HG02642 (cell line): ENCODE results near the gene PNKP.

Experiments
- ATAC-seq: cut with Tn5 transposase; IDR thresholded peaks from one replicate; pipeline ENCODE4 v1.9.1; 2021; ENCODE audit warnings: mild to moderate bottlenecking; ENCODE audit not compliant: unreplicated experiment, poor library complexity

Gene PNKP

GRCh38 chr19:49877020-49877878, 9.9 kb upstream of the PNKP start, which contains the start of the genes AKT1S1 and TBC1D17:
Gene AKT1S1 (minus strand): TSS chr19:49877355. CDS start chr19:49873295, 4,060 bp downstream.
Gene TBC1D17 (plus strand): TSS chr19:49877702. CDS start chr19:49877724, 22 bp downstream.
- ATAC-seq, result peak; percentile 61

DNA sequence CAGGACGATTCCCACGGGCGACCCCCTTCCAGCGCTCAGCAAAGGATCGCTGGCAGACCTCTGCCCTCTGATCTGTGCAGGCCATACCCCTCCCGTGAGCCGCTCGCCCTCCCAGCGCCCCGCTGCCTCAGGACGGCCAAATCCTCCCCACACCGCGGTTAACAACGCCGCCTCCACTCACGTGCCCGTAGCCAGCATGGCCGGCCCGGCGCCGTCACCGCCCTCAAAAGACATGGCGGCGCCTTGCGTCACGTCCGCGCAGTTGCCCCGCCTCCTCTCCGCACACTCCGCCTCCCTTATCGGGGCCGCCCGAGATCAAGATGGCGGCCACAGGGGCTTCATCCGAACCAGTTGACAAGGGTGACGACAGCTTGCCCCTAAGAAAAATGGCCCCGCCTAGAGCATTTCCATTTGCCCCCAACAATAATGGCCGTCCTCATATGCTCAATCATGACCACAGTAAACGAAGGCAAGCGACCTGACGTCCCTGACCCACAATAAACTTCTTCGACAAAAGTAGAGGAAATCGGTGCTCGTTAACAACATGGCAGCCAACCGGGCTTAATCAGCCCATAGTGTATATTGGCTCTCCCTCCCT, 9.1 kb upstream of the PNKP start:
- ATAC-seq, result peak; percentile 46

- peak; percentile 14 for ATAC-seq
Observed at GRCh38 chr19:49875857-49876421, 8.6 kb upstream of the PNKP start.

- ATAC-seq, result no peak
Observed at GRCh38 chr19:49875177-49875576, 7.8 kb upstream of the PNKP start.

DNA sequence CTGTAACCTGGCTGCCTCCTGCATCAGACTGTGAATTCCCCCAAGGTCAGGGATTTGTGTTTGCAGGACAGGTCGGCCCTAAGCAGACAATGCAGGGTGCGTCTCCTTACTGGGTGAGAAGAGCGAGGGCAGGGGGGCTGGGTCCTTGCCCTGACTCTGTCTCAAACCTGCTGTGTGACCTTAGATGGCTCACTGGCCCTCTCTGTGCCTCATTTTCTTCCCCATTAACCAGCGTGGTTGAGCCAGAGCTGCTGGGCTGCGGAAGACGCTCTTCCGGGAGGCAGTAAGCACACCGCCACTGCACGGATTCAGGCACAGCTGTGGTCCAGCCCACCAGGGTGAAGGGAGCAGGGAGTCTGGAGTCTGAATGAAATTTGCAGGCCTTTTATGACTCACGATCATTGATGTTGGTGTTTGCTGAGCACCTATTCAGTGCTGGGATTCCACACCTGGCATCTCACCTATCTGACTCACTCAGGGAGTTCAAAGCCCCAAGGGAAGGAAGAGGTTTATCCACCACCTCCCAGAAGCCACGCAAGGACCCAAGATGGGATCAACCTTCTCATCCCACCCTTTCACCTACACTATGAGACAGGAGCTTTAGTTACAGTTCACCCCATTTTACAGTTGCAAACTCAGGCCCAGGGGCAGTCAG, 7.3 kb upstream of the PNKP start:
- no peak for ATAC-seq

- no peak for ATAC-seq
Observed at GRCh38 chr19:49873834-49874233, 6.5 kb upstream of the PNKP start.

- ATAC-seq, result no peak
Observed at GRCh38 chr19:49873129-49873521, 5.7 kb upstream of the PNKP start.

GRCh38 chr19:49872245-49873128, 5.1 kb upstream of the PNKP start:
- ATAC-seq, result no peak

GRCh38 chr19:49871349-49871985, 4.1 kb upstream of the PNKP start:
- no peak for ATAC-seq

DNA sequence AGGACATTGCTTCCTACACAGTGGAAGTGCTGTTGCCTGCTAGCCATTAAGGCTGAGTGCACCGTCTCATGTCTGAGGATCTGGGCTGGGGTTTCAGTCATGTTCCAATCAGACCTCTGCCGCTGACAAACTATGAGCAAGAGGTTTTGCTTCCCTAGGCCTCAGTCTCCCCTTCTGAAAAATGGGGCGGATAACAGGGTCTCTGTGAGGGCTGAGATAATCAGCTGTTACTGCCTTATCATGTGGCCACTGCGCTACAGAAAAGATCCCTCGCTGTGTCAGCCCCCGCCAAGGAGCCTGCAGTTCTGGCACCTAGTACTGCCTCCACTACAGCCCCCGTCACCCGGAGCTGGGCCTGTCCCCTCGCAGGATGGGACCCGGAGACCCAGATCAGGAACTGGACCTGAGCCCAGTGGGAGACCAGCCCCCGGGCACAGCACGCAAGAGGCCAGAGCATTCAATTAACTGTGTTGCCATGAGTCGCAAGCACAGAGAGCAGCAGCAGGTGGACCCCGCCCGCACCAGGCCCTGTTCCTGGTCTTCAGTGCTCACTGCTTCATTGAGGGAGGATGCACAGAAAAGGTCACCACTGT, 3.0 kb upstream of the PNKP start:
- no peak for ATAC-seq

- peak; percentile 74 for ATAC-seq
Observed at GRCh38 chr19:49869484-49870308, 2.3 kb upstream of the PNKP start.

DNA sequence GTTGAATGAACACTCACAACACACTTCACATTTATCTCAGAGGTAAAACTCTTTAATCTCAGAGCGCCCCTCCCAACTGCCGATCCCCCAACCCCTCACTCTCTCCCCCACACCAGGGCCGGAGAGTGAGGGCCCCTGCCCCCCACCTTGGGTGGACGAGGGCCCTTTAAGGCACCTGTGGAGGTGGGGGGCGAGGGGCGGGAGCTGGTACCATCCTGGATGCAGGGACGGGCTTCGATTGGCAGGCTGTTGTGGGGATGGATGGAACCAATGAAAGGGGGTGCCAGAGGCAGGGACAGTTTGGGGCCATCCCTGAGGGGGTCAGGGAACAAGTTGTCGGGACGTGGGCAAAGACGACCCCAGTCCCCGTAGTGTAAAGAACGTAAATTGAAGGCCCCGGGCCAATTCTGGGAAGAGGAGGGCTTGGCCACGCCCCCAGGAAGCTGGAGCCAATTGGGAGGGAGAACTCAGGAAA, 1.7 kb upstream of the PNKP start:
- ATAC-seq, result peak; percentile 15

- ATAC-seq, result no peak
Observed at GRCh38 chr19:49864890-49865289, 2.5 kb downstream of the PNKP start.

- no peak for ATAC-seq
Observed at GRCh38 chr19:49863935-49864320, 3.4 kb downstream of the PNKP start.

DNA sequence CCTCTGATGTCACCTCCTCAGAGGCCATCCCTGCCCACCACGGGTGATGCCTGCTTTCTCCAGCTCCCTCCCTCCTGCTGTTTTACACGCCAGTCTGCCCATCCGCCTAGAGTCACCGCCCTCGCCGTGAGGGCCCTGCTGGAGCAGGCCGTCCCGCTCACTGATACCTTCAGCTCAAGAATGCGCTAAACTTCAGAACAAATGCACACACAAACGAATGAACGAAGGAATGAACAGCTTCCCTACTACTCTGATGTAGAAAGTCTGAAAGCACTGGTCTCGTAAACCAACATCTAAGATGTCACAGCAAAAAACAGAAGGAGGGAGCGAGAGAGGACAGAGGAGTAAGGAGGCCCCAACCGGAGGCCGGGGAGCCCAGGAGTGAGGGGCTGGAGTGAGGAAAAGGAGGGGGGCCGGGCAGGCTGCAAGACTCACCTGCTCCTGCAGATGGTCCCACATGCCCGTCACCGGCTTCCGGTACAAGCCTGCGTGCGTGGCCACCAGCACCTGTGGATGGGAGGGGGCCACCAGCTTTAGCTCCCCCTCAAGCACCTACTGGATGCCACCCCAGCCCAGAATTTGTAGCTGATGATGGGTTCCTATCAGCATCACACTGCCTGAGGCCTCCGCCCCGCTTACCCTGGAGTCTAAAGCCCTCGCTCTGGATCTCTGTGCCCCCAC, 4.0 kb downstream of the PNKP start:
- no peak for ATAC-seq

- no peak for ATAC-seq
Observed at GRCh38 chr19:49862391-49863253, 4.8 kb downstream of the PNKP start.
